Spleen (tissue), 13 donors: ENCODE results near the gene RAE1. TPM values are rescaled to one million over a fixed set of nuclear protein-coding genes. Genes with fewer than 3 reads are reported as not detected.
A peak's percentile ranks its signal among the peaks of the same experiment; 100 is the strongest.

Source experiments
- DNase-seq: peaks from one replicate; pipeline ENCODE4 v3.0.0-alpha.2; 2020
- H3K27ac ChIP-seq, 8 donors: fragments of 200-600 bp; sonication (generic) in 7 of 8; 1 replicate in 4 of 8; 2 replicates in 4 of 8; pipeline versions ENCODE4 v1.5.0 to v1.8.0; 2016 to 2021; ENCODE audit warnings: inconsistent platforms in 4 of 8, mild to moderate bottlenecking in 4 of 8, moderate library complexity in 1 of 8
- H3K27me3 ChIP-seq, 7 donors: fragments of 200-600 bp; sonication (generic) in 6 of 7; replicated peaks in 1 of 7; 1 replicate in 4 of 7; 2 replicates in 3 of 7; pipeline versions ENCODE4 v1.5.0 to v1.8.0; 2016 to 2021; ENCODE audit warnings: inconsistent platforms in 3 of 7, mild to moderate bottlenecking in 1 of 7
- H3K36me3 ChIP-seq, 6 donors: fragments of 200-600 bp; sonication (generic) in 5 of 6; 1 replicate in 4 of 6; 2 replicates in 2 of 6; pipeline versions ENCODE4 v1.5.0 to v1.8.0; 2016 to 2021; ENCODE audit warnings: inconsistent platforms in 2 of 6
- H3K4me1 ChIP-seq, 6 donors: fragments of 200-600 bp; sonication (generic) in 5 of 6; 1 replicate in 3 of 6; 2 replicates in 3 of 6; pipeline versions ENCODE4 v1.5.0 to v1.8.0; 2016 to 2021; ENCODE audit warnings: inconsistent platforms in 3 of 6
- H3K4me3 ChIP-seq, 8 donors: fragments of 200-600 bp; sonication (generic) in 7 of 8; 1 replicate in 4 of 8; 2 replicates in 4 of 8; pipeline versions ENCODE4 v1.5.0 to v1.8.0; 2016 to 2021; ENCODE audit warnings: inconsistent platforms in 4 of 8, mild to moderate bottlenecking in 4 of 8, moderate library complexity in 2 of 8
- H3K9me3 ChIP-seq, 8 donors: fragments of 200-600 bp; sonication (generic) in 7 of 8; 1 replicate in 4 of 8; 2 replicates in 4 of 8; pipeline versions ENCODE4 v1.5.0 to v1.8.0; 2016 to 2021; ENCODE audit warnings: inconsistent platforms in 4 of 8
- POLR2A ChIP-seq, 3 donors: fragments of 450-650 bp; IDR thresholded peaks; one replicate each; pipeline ENCODE4 v1.5.1; 2017; ENCODE audit warnings: antibody characterized with exemption in 3 of 3, mild to moderate bottlenecking in 1 of 3
- POLR2AphosphoS5 ChIP-seq, 3 donors: sonication (generic); formaldehyde crosslinking; IDR thresholded peaks; one replicate each; pipeline ENCODE4 v1.5.1; 2017; ENCODE audit warnings: antibody characterized with exemption in 3 of 3
- WGBS, 5 donors: extraction: QIAGEN DNeasy Blood & Tissue Kit in 3 of 5; methylation state at CpG; one replicate each; pipeline versions ENCODE4 v1.1.5 to v1.1.7; 2013 to 2018; 5-methylcytosine and 5-hydroxymethylcytosine counted together
- intact Hi-C: fragments of 100-400 bp; cut with DNase I; formaldehyde crosslinking; loops from one replicate; pipeline ENCODE4 v1.15.0; 2023; ENCODE audit warnings: low total_unique reads
- long read RNA-seq, 2 donors: transcript quantifications; one replicate each; lab custom pipeline, GENCODE V29; 2026
- polyA plus RNA-seq, 3 donors: library from polyadenylated mRNA; stranded (reverse); fragments of 200-250 nt; gene quantifications; one replicate each; pipeline ENCODE4 v1.2.1, GENCODE V29; 2013
- total RNA-seq, 7 donors: library from RNA; depleted of rRNA in 3 of 7; stranded (reverse); fragments of >200 nt in 3 of 7; fragmentation: NEBNext Ultra II Directional in 4 of 7; extraction: Animal tissue kit (Norgen Biotek cat#: 25700) in 4 of 7; gene quantifications; one replicate each; pipeline versions ENCODE4 v1.1.0 to v1.2.1, GENCODE V29; 2016 to 2021
- TF ChIP-seq, protein P1 (sequence below), 11 experiments: fragments of 200-600 bp in 7 of 11; fragments of 450-650 bp in 4 of 11; sonication (generic) in 4 of 11; IDR thresholded peaks in 8 of 11; conservative IDR thresholded peaks in 3 of 11; 1 replicate in 7 of 11; 2 replicates in 4 of 11; pipeline versions ENCODE4 v1.4.0 to v1.8.0; 2016 to 2021; ENCODE audit warnings: antibody characterized with exemption in 11 of 11, inconsistent platforms in 4 of 11, mild to moderate bottlenecking in 1 of 11
- donor health status: healthy with polysubstance abuse.
- donor health status: DM: no; HTN: no; CAD: no; lungs with moderate emphysema.
- donor health status: DM: no; HTN: no; CAD: no.
- donor health status: Bipolar disorder and iron deficiency.
- donor health status: healthy.
- donor health status: DM: no; HTN: no; CAD: no.
- donor health status: DM: yes; HTN: yes; CAD: no.

RAE1 gene, protein sequence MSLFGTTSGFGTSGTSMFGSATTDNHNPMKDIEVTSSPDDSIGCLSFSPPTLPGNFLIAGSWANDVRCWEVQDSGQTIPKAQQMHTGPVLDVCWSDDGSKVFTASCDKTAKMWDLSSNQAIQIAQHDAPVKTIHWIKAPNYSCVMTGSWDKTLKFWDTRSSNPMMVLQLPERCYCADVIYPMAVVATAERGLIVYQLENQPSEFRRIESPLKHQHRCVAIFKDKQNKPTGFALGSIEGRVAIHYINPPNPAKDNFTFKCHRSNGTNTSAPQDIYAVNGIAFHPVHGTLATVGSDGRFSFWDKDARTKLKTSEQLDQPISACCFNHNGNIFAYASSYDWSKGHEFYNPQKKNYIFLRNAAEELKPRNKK
- 10 to 100 TPM; 22.0 to 41.3 (median 24.2) TPM for total RNA-seq
- polyA plus RNA-seq, result 10 to 100 TPM; 16.2 to 20.2 (median 16.7) TPM
- long read RNA-seq, donor 1, transcript RAE1-203 (12 exons, 2,639 nt), result major isoform, 11 of 18 reads
- long read RNA-seq, donor 1, partial matches to known transcripts, result 6 of 18 reads
- long read RNA-seq, donor 1, other reads (novel, unspliced or antisense), result 0 of 18 reads
- long read RNA-seq, donor 2, transcript RAE1-203 (12 exons, 2,639 nt), result major isoform, 9 of 14 reads
- long read RNA-seq, donor 2, partial matches to known transcripts, result 5 of 14 reads
- long read RNA-seq, donor 2, other reads (novel, unspliced or antisense), result 0 of 14 reads

DNA sequence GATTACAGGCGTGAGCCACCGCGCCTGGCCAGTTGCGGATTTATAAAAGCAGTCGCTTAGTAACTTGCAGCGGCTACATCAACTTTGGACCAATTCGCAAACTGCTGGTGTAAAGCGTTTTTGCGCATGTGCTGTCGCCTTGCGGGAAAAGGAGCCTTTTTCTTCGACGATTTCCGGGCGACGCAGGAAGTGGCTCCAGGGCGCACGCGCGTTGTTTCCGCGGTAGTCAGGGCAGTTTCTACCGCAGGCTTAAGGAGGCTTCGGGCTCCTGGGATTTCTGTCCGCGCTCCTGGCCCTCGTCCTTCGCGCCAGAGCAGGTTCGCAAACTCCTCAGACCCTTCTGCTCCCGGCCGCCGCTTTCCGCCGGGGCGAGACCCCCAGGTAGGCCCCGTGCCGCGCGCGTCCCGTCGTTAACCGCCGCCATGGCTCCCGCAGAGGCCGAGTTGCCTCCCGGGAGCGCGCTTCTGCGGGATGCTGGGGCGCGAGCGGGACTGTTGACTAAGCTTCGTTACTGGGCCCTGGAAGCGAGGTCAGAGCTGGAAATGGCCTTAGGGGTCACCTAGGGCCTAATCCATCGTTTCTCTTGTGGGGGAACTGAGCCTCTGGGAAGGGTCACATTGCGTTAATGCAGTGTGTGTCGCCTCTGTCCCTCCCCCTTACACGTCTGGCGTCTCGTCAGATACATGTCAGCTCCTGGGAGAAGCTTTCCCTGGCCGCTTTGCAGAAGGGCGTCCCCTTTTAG, at the start of gene RAE1:
Gene RAE1, plus strand, starts transcription at position 214 of the 742 bp plus-strand sequence. CDS start 2,784 bp downstream, outside the sequence.
- H3K27me3 ChIP-seq, result peaks cover 0 to 18% (median 0%) of the 10 kb centered on the region in 7 donors
- peak; percentile 96 for DNase-seq
- TF ChIP-seq POLR2AphosphoS5 (IDR thresholded peaks at IDR 0.05) (peak; percentile 85 to 89 (median 89)), POLR2A (IDR thresholded peaks at IDR 0.05) (no peak)
- 0 to 1% (median 0%) methylated on average over 41 to 64 of the region's 64 CpGs for WGBS, 5 donors
- peaks cover 7 to 33% (median 20%) of the 10 kb centered on the region in 6 donors for H3K4me1 ChIP-seq
- intact Hi-C loops, result no loop called here
- peak within 1 kb of the TSS; percentile 86 to 99 (median 96) for H3K4me3 ChIP-seq
- H3K9me3 ChIP-seq, result no peaks in the 10 kb centered on the region
- H3K27ac ChIP-seq, result peak within 1 kb of the TSS; percentile 81 to 92 (median 88)
- peaks cover 0 to 8% (median 0%) of the 10 kb centered on the region in 6 donors for H3K36me3 ChIP-seq

DNA sequence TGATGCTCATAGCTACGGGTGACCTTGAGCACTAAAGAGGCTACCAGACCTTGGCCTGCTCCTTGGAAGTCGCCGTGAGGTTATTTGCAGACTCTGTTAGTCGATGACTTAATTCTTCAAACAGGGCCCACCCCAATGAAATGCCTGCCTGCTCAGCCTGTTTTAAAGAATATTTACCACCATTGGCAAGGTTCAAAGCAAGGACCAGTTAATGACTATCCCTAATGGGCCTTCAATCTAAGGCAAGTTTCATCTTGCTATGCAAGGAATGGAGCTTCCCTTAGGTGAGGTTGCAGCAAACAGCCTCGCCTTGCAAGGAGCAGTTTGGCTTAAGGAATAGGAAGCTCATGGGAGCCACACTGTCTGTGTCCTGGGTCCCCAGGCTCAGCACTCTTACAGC, 44.3 kb upstream of the RAE1 start:
- intact Hi-C loops, result no loop called here
- WGBS, 5 donors, result 83 to 88% (median 84%) methylated on average over 5 of the region's 5 CpGs
- peaks cover 0 to 61% (median 0%) of the 10 kb centered on the region in 7 donors for H3K27me3 ChIP-seq

DNA sequence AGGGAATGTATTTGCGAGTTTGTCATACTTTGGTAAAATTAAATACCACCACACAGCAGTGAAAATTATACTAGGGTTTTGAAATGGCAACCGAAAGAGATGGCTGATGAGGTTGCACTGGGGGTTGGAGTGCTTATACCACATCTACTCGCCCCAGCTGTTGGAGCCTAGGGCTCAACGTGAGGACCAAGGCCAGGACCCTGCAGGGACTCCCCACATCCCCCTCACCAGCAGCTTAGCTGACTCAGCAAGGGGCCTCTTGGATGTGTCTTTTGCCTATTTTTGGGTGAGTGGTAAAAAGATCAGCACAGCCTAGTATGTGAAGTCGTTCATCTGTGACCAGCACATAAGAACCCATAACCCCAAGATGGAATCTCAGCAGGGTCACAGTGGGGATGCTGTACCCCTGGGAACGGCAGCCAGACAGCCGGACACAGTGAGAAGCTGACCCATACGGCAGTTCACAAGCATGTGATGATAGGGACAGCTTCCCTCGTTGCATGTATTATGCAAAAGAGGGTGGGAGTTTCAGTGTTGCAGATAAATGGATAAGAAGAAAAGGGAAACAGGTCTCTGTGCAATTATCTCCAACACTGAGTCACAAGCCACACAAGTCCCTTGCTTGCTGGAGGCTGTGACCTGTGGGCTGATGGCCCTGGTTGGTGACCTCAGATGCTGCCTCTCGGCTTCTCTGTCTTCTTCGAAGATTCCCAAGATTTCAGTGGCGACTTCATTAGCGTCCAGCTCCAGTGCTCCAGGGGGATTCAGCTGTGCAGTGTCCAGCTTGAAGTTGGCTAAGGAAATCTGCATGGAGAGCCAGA, 42.4 kb upstream of the RAE1 start:
- TF ChIP-seq POLR2AphosphoS5 (IDR thresholded peaks at IDR 0.05) (no peak), POLR2A (IDR thresholded peaks at IDR 0.05) (no peak)
- TF ChIP-seq, protein P1, sequence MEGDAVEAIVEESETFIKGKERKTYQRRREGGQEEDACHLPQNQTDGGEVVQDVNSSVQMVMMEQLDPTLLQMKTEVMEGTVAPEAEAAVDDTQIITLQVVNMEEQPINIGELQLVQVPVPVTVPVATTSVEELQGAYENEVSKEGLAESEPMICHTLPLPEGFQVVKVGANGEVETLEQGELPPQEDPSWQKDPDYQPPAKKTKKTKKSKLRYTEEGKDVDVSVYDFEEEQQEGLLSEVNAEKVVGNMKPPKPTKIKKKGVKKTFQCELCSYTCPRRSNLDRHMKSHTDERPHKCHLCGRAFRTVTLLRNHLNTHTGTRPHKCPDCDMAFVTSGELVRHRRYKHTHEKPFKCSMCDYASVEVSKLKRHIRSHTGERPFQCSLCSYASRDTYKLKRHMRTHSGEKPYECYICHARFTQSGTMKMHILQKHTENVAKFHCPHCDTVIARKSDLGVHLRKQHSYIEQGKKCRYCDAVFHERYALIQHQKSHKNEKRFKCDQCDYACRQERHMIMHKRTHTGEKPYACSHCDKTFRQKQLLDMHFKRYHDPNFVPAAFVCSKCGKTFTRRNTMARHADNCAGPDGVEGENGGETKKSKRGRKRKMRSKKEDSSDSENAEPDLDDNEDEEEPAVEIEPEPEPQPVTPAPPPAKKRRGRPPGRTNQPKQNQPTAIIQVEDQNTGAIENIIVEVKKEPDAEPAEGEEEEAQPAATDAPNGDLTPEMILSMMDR (IDR thresholded peaks at IDR 0.05 in 8 of 11, conservative IDR thresholded peaks at IDR 0.05 in 3 of 11), result no peak
- no peaks in the 10 kb centered on the region for H3K36me3 ChIP-seq
- intact Hi-C loops, result no loop called here
- H3K27ac ChIP-seq, result no peak overlapping the region
- H3K27me3 ChIP-seq, result peaks cover 0 to 57% (median 0%) of the 10 kb centered on the region in 7 donors
- no peaks in the 10 kb centered on the region for H3K9me3 ChIP-seq
- DNase-seq, result peak; percentile 15
- WGBS, 5 donors, result 56 to 73% (median 64%) methylated on average over 12 to 13 of the region's 13 CpGs
- H3K4me3 ChIP-seq, result no peak overlapping the region
- no peaks in the 10 kb centered on the region for H3K4me1 ChIP-seq

More for the DNA sequence above, 44.3 kb upstream of the RAE1 start:
- no peak overlapping the region for H3K27ac ChIP-seq
- H3K4me1 ChIP-seq, result no peaks in the 10 kb centered on the region
- H3K36me3 ChIP-seq, result no peaks in the 10 kb centered on the region
- TF ChIP-seq, protein P1 (IDR thresholded peaks at IDR 0.05 in 8 of 11, conservative IDR thresholded peaks at IDR 0.05 in 3 of 11), result no peak
- no peak for TF ChIP-seq POLR2A (IDR thresholded peaks at IDR 0.05)
- TF ChIP-seq POLR2AphosphoS5 (IDR thresholded peaks at IDR 0.05), result no peak
- peak; percentile 2 for DNase-seq
- no peak overlapping the region for H3K4me3 ChIP-seq
- no peaks in the 10 kb centered on the region for H3K9me3 ChIP-seq
